Endodermal cell (in vitro differentiated cells): Measurements from ENCODE around the gene PODN. TPM values are rescaled to one million over a fixed set of nuclear protein-coding genes. Genes with fewer than 3 reads are reported as not detected.

Source experiments
- DNase-seq: peaks from one replicate; pipeline ENCODE4 v3.0.0-alpha.2; 2017
- H3K27ac ChIP-seq: 2 replicates; pipeline ENCODE4 v1.5.1; 2013; ENCODE audit warnings: mild to moderate bottlenecking, low read depth, low read length, moderate library complexity
- H3K27me3 ChIP-seq: 2 replicates; pipeline ENCODE4 v1.6.1; 2013; ENCODE audit warnings: mild to moderate bottlenecking, low read length, moderate library complexity; ENCODE audit not compliant: insufficient read depth, control insufficient read depth, poor library complexity, severe bottlenecking
- H3K36me3 ChIP-seq: 2 replicates; pipeline ENCODE4 v1.7.0; 2013; ENCODE audit warnings: mild to moderate bottlenecking, low read length, moderate library complexity; ENCODE audit not compliant: control insufficient read depth, insufficient read depth
- H3K4me1 ChIP-seq: one replicate; pipeline ENCODE4 v1.7.0; 2013; ENCODE audit warnings: low read length; ENCODE audit not compliant: control insufficient read depth, insufficient read depth
- H3K4me3 ChIP-seq: 2 replicates; pipeline ENCODE4 v1.5.1; 2013; ENCODE audit warnings: mild to moderate bottlenecking, low read length, moderate library complexity
- H3K9ac ChIP-seq: 2 replicates; pipeline ENCODE4 v1.6.1; 2013; ENCODE audit warnings: mild to moderate bottlenecking, low read length, moderate library complexity; ENCODE audit not compliant: poor library complexity, severe bottlenecking; ENCODE audit errors: extremely low read depth
- H3K9me3 ChIP-seq: 2 replicates; pipeline ENCODE4 v1.6.1; 2013; ENCODE audit warnings: mild to moderate bottlenecking, low read length, moderate library complexity; ENCODE audit not compliant: control insufficient read depth
- H3K27ac Mint-ChIP-seq: 2 replicates; pipeline ENCODE4 v1.8.0; 2020; ENCODE audit warnings: mixed read lengths
- H3K27me3 Mint-ChIP-seq: 2 replicates; pipeline ENCODE4 v1.8.0; 2021; ENCODE audit warnings: mild to moderate bottlenecking, mixed read lengths; ENCODE audit not compliant: insufficient read depth
- H3K36me3 Mint-ChIP-seq: 2 replicates; pipeline ENCODE4 v1.8.0; 2020; ENCODE audit warnings: low read depth, mixed read lengths
- H3K4me1 Mint-ChIP-seq: 2 replicates; pipeline ENCODE4 v1.8.0; 2020; ENCODE audit warnings: mixed read lengths
- H3K4me3 Mint-ChIP-seq: 2 replicates; pipeline ENCODE4 v1.8.0; 2020; ENCODE audit warnings: mild to moderate bottlenecking, moderate library complexity, mixed read lengths
- H3K9me3 Mint-ChIP-seq: 2 replicates; pipeline ENCODE4 v1.8.0; 2020; ENCODE audit warnings: mild to moderate bottlenecking, mixed read lengths
- CTCF ChIP-seq: fragments of 200-600 bp; sonication (generic); conservative IDR thresholded peaks from 2 replicates; pipeline ENCODE4 v1.5.0; 2021; ENCODE audit warnings: antibody characterized with exemption, mild to moderate bottlenecking
- WGBS, 2 experiments: methylation state at CpG; one replicate each; pipeline versions ENCODE4 v1.1.5 to v1.1.7; 2013; ENCODE audit warnings: missing lambda C conversion rate in 2 of 2, mixed read lengths in 1 of 2; ENCODE audit not compliant: insufficient coverage in 1 of 2, insufficient read length in 1 of 2; 5-methylcytosine and 5-hydroxymethylcytosine counted together
- total RNA-seq, 2 donors: library from RNA; stranded (reverse); fragmentation: NEBNext Ultra II Directional in 1 of 2; extraction: Animal tissue kit (Norgen Biotek cat#: 25700) in 1 of 2; gene quantifications; 2 replicates in 1 of 2; 3 replicates in 1 of 2; pipeline ENCODE4 v1.2.1, GENCODE V29; 2021

PODN gene
- total RNA-seq, 2 donors from 2014 or later: 3.0 to 3.6 TPM

DNA sequence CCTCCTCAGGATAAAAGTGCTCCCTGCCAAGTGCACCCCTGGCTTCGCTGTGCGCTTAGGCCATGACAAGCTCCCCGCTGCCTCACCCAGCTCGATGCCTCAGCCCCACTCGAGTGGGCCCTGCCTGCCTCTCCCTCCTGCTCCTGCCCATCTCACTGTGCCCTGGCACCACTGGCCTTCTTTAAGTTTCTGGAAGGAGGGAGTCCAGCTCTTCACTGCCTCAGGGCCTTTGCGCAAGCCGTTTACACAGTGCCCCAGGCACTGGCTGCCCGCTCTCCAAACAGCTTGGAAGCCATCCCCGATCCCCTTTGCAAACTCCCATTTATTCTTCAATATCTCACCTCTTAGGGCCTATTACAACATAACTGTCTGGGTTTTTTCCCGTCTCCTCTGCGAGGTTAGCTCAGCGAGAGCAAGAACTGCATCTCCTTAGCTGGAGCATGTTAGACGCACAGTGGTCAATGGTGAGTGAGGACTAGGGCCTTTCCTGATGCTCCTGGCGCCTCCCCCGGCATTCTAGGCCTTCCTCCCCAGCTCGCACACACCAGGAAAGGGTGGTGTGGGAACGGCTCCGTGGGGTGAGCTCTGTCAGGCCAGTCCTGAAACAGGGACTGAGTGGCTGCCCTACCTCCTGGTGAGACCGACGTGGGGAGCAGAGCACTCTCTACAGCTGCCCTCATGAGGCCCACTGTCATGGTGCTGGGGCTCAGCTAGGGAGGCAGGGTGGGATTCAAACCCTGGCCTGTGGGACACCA is 31.9 kb downstream of the PODN start:
- no peak overlapping the region for H3K27ac ChIP-seq
- no peak for DNase-seq
- Mint-ChIP-seq H3K4me1 (peaks cover 3% of the 10 kb centered on the region), H3K27me3 (peaks cover 16% of the 10 kb centered on the region), H3K27ac (no peak overlapping the region), H3K4me3 (no peak overlapping the region), H3K9me3 (no peaks in the 10 kb centered on the region), H3K36me3 (no peaks in the 10 kb centered on the region)
- H3K36me3 ChIP-seq: no peaks in the 10 kb centered on the region
- no peak overlapping the region for H3K9ac ChIP-seq
- 90 to 93% methylated on average over 16 to 20 of the region's 20 CpGs for WGBS, 2 experiments
- no peaks in the 10 kb centered on the region for H3K27me3 ChIP-seq
- H3K4me3 ChIP-seq: no peak overlapping the region
- TF ChIP-seq CTCF: no peak
- H3K4me1 ChIP-seq: peaks cover 3% of the 10 kb centered on the region
- peaks cover 18% of the 10 kb centered on the region for H3K9me3 ChIP-seq

DNA sequence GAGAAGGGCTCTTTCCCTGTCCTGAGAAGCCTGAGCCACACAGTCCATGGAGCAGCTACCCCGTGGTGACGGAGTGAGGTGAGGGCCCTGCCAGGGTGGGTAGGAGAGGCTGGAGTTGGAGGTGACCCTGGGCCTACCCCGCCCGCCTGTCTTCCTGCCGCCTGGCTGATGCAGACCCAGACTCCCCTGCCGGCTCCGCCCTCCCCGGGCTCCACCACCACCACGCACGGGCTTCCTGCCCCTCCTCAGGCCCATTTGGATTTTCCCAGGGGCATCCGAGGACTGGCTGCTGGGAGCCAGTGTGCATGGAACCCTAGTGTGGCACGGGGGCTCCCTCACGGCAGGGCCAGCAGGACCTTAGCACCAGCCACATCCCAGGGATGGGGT is 32.5 kb downstream of the PODN start:
- H3K27ac ChIP-seq: no peak overlapping the region
- Mint-ChIP-seq H3K4me1 (peaks cover 3% of the 10 kb centered on the region), H3K27ac (no peak overlapping the region), H3K27me3 (peaks cover 13% of the 10 kb centered on the region), H3K4me3 (no peak overlapping the region), H3K9me3 (no peaks in the 10 kb centered on the region), H3K36me3 (no peaks in the 10 kb centered on the region)
- no peaks in the 10 kb centered on the region for H3K36me3 ChIP-seq
- no peak overlapping the region for H3K9ac ChIP-seq
- H3K27me3 ChIP-seq: no peaks in the 10 kb centered on the region
- peaks cover 19% of the 10 kb centered on the region for H3K9me3 ChIP-seq
- no peak for TF ChIP-seq CTCF
- no peak overlapping the region for H3K4me3 ChIP-seq
- DNase-seq: no peak
- 87% methylated on average over 8 to 13 of the region's 13 CpGs for WGBS, 2 experiments
- H3K4me1 ChIP-seq: peaks cover 3% of the 10 kb centered on the region

DNA sequence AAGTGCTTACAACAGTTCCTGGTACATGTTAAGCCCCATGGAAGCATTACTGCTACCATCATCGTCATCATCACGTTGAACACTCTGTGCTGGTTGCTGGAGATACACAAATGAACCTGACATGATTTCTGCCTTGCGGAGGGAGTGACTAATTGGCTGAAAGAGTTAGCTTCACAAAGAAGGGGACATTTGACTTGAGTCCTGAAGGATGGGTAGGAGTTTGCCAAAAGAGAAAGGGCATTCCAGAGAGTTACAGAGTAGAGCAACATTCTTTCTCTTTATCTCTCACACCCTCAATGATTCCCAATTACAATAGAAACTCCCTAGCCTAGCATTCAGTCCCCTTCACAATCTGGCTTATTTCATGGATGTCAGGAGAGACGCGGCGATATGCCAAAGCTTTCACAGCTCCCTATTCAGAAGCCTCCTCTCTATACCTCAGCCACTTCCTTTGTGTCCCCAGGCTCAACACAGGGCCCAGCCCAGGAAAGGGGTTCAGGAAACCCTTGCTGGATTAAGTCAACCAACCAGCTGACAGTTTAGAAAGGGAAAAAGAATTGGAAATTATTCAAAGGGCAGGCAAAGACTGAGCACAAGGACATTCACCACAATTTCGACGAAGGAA is 42.4 kb downstream of the PODN start:
- peaks cover 45% of the 10 kb centered on the region for H3K4me1 Mint-ChIP-seq
- no peak overlapping the region for H3K4me3 Mint-ChIP-seq
- Histone ChIP-seq H3K36me3 (no peaks in the 10 kb centered on the region), H3K27ac (peak overlapping the region; percentile 19), H3K4me3 (no peak overlapping the region), H3K9me3 (peaks cover 17% of the 10 kb centered on the region), H3K4me1 (peaks cover 15% of the 10 kb centered on the region), H3K9ac (no peak overlapping the region), H3K27me3 (peaks cover 59% of the 10 kb centered on the region)
- peaks cover 42% of the 10 kb centered on the region for H3K27me3 Mint-ChIP-seq
- WGBS, 2 experiments: 78 to 84% methylated on average over 4 to 8 of the region's 8 CpGs
- no peak for TF ChIP-seq CTCF
- H3K36me3 Mint-ChIP-seq: no peaks in the 10 kb centered on the region
- no peak overlapping the region for H3K27ac Mint-ChIP-seq
- H3K9me3 Mint-ChIP-seq: no peaks in the 10 kb centered on the region
- DNase-seq: no peak
